NCI-H69 (cell line): ENCODE results near the gene DSG1.
A peak's percentile ranks its signal among the peaks of the same experiment; 100 is the strongest.
"Not testable (repeated sequence)": the region's sequence is repeated elsewhere in the genome, so short reads cannot be mapped to it uniquely, and the experiment has no call there.

Source experiments
- DNase-seq: peaks from one replicate; lab custom pipeline; 2025; lab: John Stamatoyannopoulos, UW

Gene DSG1

DNA sequence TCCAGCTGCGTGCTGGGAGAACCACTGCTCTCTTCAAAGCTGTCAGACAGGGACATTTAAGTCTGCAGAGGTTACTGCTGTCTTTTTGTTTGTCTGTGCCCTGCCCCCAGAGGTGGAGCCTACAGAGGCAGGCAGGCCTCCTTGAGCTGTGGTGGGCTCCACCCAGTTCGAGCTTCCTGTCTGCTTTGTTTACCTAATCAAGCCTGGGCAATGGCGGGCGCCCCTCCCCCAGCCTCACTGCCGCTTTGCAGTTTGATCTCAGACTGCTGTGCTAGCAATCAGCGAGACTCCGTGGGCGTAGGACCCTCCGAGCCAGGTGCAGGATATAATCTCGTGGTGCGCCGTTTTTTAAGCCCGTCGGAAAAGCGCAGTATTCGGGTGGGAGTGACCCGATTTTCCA is 35.4 kb downstream of the DSG1 start:
- not testable (repeated sequence) for DNase-seq

DNA sequence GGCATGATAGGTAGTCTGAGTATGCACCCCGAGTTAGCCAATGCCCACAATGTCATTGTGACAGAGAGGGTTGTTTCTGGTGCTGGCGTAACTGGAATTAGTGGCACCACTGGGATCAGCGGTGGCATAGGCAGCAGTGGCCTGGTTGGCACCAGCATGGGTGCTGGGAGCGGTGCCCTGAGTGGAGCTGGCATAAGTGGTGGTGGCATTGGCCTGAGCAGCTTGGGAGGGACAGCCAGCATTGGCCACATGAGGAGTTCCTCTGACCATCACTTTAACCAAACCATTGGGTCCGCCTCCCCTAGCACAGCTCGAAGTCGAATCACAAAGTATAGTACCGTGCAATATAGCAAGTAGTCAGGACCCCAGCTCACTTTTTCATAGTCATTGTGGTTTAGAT is 37.0 kb downstream of the DSG1 start:
- DNase-seq, result no peak

DNA sequence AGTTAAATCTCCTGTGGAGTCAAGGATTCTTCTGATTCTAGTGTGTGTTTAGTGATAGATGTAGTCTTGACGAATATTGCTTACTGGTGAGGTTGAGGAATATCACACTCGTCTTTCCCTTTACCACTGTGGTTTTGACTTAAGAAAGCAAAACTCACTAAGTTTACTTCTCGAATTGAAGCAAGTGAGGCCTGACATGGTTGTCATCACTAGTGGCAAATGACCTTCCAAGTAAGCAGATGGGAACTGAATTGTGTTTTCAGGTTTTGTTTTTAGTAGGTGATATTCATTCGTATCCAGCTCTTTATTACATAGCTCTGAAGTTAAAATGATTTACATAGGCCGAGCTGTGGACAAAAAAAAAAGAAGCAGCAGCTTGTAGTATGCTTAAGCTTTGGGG is 38.1 kb downstream of the DSG1 start:
- no peak for DNase-seq

DNA sequence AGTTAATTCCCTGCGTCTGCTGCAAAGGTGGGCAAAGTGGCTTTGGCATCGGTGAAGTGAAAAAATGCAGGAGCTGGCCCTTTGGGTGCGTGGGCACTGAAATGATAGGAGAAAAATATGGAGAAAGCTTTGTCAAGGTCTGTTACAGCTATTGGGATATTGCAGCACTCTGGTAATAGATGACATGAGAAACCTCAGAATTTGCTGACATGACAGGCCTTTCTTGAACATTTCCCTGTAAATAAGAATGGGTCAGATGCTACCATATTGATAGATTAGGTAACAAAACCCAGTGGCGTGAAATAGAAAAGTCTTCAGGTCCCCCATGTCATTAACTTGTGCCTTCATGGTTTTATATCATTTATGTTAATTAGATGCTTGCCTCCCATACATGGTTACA is 46.2 kb downstream of the DSG1 start:
- no peak for DNase-seq

DNA sequence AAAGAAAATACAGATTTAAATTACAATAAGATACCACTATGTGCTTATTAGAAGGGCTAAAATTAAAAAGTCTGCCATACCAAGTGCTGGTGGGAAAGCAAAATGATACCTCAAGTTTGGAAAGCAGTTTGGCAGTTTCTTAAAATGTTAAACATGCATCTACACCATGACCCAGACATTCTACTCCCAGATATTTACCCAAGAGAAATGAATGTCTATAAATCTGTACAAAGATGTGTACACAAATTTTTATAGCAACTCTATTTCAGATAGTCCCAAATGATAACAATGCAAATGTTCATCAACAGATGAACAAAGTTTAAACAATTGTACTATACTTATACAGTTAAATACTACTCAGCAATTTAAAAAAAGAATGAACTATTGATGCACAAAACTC is 51.5 kb downstream of the DSG1 start:
- no peak for DNase-seq

DNA sequence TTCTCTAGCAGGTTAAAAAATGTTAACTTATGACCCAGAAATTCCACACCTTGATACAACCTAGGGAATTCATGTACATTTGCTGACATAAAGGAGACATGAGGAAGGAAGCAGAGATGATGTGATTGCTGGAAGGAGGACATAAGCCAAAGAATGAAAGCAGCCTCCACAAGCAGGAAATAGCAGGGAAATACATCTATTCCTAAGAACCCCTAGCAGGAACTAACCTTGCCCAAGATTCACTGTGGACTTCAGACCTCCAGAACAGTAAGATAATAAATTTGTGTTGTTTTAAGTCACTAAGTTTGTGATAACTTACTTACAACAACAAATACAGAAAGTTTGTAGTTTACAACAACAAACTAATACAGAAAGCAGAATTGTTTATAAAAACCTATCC is 54.0 kb downstream of the DSG1 start:
- peak; percentile 15 for DNase-seq

DNA sequence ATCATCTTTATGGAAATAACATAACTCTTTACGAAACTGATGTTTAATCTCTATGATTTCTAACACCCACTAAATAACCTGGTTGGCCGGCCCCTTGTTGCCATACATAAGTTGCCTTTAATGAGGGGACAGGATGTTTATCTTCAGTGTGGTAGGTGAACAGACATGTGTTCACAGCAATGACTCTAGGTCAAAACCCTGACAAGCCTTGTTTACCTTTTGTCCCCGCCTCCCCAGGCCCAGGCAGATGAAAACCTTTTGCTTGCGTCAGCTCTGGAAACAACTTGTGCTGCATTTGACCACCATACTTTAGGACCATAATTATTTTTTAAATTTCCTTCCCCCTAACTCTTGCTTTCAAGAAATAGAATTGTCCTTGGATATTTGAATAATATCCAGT is 55.7 kb downstream of the DSG1 start:
- peak; percentile 16 for DNase-seq

DNA sequence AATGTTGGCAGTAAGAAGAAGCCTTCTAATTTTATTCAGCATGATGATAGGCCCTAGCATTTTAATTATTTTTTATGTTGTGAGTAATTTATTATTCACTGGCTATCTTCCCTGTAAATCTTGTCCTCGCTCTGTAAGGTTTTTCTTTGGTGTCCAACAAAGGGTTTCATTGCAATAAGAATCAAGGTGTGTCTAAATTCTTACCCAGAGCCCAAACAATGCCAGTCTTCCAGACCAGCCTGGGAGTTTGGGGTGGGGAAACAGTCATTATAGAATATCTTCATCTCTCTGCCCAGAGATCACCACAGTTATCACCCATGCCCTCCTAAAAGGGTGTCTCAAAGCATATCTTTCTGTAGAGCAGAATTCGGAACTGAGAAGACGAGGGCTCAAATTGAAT is 58.5 kb downstream of the DSG1 start, which contains the start of gene DSG4:
Gene DSG4 (plus strand): TSS at position 301 of the 400 bp plus-strand sequence. CDS start 135 bp downstream, outside the sequence.
- no peak for DNase-seq

DNA sequence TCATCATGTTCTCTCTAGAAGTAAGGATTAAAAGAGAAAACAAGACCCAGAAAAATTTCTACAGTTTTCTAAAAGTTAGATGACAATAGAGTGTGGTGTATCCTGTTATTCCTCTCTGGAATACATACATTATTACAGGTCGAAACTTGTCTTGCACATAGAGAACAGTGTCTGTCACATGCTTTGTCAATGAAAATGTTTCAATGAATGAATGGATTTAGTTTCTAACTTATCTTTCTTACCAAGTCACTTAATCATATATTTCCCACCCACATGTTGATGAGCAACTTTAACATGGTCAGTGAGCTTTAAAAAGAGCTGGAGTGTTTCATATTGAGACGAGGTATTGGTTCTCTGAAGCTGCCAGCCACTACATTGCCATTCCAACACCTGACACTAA is 63.0 kb downstream of the DSG1 start:
- DNase-seq, result no peak

DNA sequence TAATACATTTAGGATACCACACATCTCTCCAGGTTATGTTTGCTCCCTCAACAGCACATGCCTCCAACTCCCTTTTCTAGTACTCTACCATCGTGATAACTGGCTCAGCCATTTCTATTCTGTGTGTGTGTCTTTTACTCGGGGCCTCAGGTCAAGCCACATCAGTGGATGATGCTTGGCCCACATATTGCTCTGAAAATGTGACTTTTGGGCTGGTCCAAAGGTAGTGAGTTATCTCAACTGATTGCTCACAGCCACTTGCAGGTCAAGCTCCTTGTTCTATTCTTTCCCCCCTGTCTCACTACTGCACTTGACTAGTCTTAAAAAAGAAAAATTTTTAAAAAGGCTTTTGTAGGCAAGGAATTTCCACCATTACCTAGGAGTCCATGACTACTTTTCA is 64.1 kb downstream of the DSG1 start:
- no peak for DNase-seq

DNA sequence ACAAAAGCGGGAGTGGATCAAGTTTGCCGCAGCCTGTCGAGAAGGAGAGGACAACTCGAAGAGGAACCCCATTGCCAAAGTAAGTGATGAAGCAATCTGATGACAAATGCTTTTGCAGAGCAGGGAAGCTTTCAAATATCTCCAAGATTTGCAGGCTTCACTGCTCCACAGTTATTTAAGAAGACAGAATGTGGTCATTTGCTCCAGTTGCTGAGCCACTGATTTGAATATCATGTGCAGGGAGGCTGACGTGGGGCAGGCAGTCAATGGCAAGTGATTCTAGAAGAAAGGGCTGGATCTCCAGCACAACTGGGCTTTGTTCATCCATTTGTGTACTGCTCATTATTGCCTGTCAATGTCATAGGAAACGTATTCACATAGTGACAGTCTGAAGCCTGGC is 68.8 kb downstream of the DSG1 start:
- no peak for DNase-seq

DNA sequence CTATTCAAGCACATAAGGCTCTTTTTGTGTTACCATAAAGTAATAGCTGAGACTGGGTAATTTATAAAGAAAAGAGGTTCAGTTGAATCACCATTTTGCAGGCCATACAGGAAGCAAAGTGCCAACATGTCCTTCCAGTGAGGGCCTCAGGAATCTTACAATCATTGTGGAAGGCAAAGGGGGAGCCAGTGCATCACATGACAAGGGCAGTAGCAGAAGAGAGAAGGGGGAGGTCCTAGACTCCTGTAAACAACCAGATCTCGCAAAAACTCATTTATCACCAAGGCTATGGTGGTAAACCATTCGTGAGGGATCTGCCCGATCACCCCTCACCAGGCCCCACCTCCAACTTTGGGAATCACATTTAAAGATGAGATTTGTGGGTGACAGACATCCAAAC is 75.3 kb downstream of the DSG1 start:
- no peak for DNase-seq

DNA sequence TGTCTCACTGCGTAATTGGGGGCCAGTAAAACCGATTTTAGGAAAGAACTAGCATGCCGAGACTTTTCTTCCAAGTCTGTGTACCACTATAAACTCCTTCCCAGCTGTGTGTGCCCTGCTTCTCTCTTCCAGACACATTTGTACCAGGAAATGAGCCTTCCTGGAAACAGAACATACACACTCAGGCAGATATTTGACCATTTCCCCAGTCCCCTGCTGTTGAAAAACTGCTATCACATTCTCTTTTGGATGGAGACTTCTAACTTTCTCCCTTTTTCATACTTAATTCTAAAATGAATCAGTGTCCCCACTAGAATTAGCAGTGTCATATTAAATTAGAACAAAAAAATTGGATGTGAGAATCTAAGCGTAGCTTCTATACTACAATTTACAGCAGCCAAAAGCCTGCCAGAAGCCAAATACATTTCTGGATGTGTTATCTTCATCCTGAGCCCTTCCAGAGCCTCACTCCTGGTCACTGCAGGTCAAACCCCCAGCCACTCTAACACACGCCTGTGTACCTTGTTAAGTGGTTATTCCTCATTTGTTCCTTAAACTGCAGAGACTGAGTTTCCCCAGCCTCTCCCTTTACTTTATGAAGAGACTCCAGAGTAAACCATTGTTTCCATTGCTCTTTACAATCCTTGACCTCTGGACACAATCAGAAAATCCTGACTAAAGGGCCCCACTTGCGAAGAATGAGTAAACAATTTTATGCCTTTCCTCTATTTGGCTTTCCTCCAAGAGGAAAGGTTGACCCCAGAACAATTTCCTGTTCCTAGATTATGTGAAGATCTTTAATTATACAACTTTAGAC is 79.0 kb downstream of the DSG1 start:
- peak; percentile 11 for DNase-seq

DNA sequence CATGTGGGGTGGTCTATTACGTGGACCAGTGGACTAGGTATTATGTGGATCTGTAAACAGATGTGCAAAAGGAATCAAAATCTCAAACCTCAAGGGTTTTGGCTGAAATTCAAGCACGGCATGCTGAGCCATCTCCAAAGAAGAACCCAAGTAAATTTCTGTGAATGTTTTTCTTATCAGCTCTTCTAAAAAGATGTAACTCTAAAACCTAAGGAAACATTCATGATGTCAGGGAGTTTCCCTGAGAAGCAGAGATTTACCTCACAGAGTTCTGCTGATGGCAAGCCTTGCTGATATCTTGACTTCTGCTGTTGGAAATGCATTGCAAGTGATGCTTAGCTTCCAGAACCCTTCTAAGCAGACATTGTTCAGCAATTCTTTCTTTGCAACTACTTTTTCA is 80.2 kb downstream of the DSG1 start:
- DNase-seq, result no peak

DNA sequence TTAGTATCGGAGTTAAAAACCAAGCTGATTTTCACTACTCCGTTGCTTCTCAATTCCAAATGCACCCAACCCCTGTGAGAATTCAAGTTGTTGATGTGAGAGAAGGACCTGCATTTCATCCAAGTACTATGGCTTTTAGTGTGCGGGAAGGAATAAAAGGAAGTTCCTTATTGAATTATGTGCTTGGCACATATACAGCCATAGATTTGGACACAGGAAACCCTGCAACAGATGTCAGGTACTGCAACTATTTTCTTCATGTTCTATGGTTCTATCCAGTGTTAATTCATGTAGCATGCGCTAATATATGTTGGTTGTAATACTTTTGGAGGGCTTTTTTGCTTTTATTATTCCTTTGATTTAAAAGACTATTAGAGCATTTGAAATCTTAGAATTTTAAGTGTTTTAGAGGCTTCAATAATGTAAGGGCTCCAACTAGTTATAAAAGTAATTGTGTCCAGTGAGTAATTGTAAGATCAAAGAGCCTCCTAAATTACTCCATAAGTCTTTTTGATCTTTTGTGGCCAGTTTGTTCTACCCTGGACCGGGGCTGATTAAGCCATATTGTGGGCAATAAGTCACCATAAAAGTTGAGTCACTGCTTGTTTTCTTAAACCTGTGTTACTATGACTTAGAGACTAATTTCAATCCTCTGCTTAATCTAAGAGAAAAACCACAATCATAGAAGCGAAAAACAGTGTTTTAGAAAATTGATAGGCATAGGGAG is 81.5 kb downstream of the DSG1 start:
- DNase-seq, result no peak

DNA sequence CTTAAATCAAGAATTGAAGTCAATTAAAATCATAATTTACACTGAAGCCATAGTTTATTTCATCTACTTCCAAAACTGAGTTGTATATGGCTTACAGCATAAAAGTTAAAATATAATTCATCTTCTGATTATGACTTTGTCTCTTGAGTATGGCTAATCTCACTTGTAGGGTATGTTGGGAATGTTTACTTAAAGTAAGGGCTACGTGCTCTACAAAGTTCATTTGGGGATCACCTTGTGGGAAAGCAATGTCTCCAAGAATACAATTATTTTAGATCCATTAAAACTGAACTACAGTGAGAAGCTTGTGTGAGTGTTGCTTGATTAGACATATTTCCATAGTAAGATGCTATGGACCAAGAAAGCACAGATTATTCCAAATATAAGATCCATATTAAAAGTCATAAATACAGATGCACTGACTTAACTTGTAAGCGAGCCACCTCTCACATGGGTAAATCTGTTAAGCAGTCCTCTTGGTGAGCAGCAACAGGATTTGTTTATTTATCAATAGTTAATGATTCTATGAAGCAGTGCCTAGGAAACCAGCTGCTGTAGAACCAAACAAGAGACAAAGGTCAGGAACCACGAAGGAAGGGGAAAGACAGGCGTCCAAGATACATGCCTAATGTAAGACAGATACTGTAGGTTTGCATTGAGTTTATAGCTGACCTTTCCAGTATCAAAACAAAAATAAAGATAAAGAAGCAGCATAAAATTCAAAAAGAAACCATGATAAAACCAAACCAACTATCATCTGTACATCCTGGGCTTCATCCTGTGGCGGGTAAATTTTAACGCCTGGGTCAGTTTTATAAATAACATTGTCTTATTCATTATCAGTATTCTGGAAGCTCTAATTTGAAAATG is 83.4 kb downstream of the DSG1 start:
- no peak for DNase-seq

DNA sequence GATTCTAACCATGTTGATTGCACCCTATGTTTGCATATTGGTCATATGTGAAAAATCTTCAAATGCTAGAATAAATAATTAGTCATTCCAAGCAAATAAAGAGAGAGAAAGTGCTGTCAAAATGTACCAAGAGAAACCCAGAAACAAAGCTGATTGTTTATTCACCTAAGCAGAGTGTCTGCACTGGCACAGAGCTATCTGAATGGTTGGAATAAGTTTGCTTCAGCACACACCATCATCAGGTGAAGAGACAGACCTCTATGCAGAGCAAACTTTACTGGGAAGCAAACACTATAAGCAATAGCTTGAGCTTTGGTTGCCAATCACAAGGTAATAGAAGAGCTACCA is 84.0 kb downstream of the DSG1 start:
- DNase-seq, result no peak

DNA sequence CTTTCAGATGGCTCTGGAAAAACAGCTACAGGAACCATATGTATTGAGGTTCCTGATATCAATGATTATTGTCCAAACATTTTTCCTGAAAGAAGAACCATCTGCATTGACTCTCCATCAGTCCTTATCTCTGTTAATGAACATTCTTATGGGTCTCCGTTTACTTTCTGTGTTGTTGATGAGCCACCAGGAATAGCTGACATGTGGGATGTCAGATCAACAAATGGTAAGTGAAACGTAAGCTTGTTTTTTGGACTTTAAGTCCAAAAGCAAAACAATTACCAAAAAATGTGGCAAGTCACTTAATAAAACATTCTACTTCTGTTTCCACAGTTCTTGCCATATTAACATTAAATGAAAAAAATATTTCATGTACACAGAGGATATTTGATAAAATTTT is 85.4 kb downstream of the DSG1 start:
- no peak for DNase-seq
